HTR-8/SVneo (cell line): Measurements from ENCODE around the gene EPHB2.

ENCODE experiments used
- DNase-seq: peaks from one replicate; pipeline ENCODE4 v3.0.0; 2011; ENCODE audit warnings: low spot score, mixed read lengths; ENCODE audit not compliant: insufficient read length
- FAIRE-seq: peaks from 2 replicates; lab custom pipeline; 2011; peaks lifted over from hg19 to GRCh38; lab: Jason Lieb, UNC

The EPHB2 gene

GRCh38 chr1:22747735-22748073 lies 37.1 kb downstream of the EPHB2 start:
- DNase-seq = no peak
- FAIRE-seq = no peak

GRCh38 chr1:22749503-22749902 lies 38.9 kb downstream of the EPHB2 start:
- DNase-seq = no peak
- no peak for FAIRE-seq

- FAIRE-seq (peak; percentile 85), DNase-seq (peak; percentile 72)
Measured at GRCh38 chr1:22749919-22750684, 39.5 kb downstream of the EPHB2 start.

- FAIRE-seq (no peak), DNase-seq (no peak)
Measured at GRCh38 chr1:22750685-22751051, 40.0 kb downstream of the EPHB2 start.

GRCh38 chr1:22751124-22751531 lies 40.5 kb downstream of the EPHB2 start:
- FAIRE-seq (no peak), DNase-seq (no peak)

GRCh38 chr1:22752339-22752738 lies 41.7 kb downstream of the EPHB2 start:
- FAIRE-seq = no peak
- no peak for DNase-seq

GRCh38 chr1:22753481-22753971 lies 42.9 kb downstream of the EPHB2 start:
- FAIRE-seq (no peak), DNase-seq (no peak)

- FAIRE-seq = no peak
- DNase-seq = no peak
Measured at GRCh38 chr1:22754106-22754768, 43.6 kb downstream of the EPHB2 start.

- FAIRE-seq (no peak), DNase-seq (no peak)
Measured at GRCh38 chr1:22754824-22755223, 44.2 kb downstream of the EPHB2 start.

- FAIRE-seq (no peak), DNase-seq (no peak)
Measured at GRCh38 chr1:22755641-22756040, 45.0 kb downstream of the EPHB2 start.

- no peak for DNase-seq
- FAIRE-seq = no peak
Measured at GRCh38 chr1:22756125-22756735, 45.6 kb downstream of the EPHB2 start.

- DNase-seq (no peak), FAIRE-seq (no peak)
Measured at GRCh38 chr1:22760455-22760854, 49.8 kb downstream of the EPHB2 start.

- FAIRE-seq (no peak), DNase-seq (no peak)
Measured at GRCh38 chr1:22761101-22761500, 50.5 kb downstream of the EPHB2 start.

- FAIRE-seq = no peak
- no peak for DNase-seq
Measured at GRCh38 chr1:22761821-22762220, 51.2 kb downstream of the EPHB2 start.

- FAIRE-seq = no peak
- DNase-seq = no peak
Measured at GRCh38 chr1:22763487-22764200, 53.0 kb downstream of the EPHB2 start.

- DNase-seq (no peak), FAIRE-seq (no peak)
Measured at GRCh38 chr1:22767852-22768251, 57.2 kb downstream of the EPHB2 start.

GRCh38 chr1:22769932-22770331 lies 59.3 kb downstream of the EPHB2 start:
- no peak for FAIRE-seq
- DNase-seq = no peak

GRCh38 chr1:22772014-22772413 lies 61.4 kb downstream of the EPHB2 start:
- no peak for DNase-seq

GRCh38 chr1:22773981-22774832 lies 63.6 kb downstream of the EPHB2 start:
- FAIRE-seq (no peak), DNase-seq (no peak)

More at GRCh38 chr1:22772014-22772413, 61.4 kb downstream of the EPHB2 start:
- no peak for FAIRE-seq

- no peak for DNase-seq
- FAIRE-seq = no peak
Measured at GRCh38 chr1:22774833-22775182, 64.2 kb downstream of the EPHB2 start.
